IPS DF 6.9 (cell line): ENCODE results near the gene ADGRF3.

ENCODE experiments used
- DNase-seq: peaks from one replicate; pipeline ENCODE4 v3.0.0-alpha.2; 2013; ENCODE audit warnings: low read depth, low spot score
- H3K27ac ChIP-seq: one replicate; pipeline ENCODE4 v1.5.1; 2013; ENCODE audit warnings: low read length, control low read depth
- H3K27me3 ChIP-seq: 2 replicates; pipeline ENCODE4 v1.6.1; 2013; ENCODE audit warnings: mild to moderate bottlenecking, low read length; ENCODE audit not compliant: control insufficient read depth, insufficient read depth
- H3K36me3 ChIP-seq: 2 replicates; pipeline ENCODE4 v1.6.1; 2013; ENCODE audit warnings: low read length; ENCODE audit not compliant: control insufficient read depth, insufficient read depth
- H3K4me1 ChIP-seq: 2 replicates; pipeline ENCODE4 v1.6.1; 2013; ENCODE audit warnings: low read length; ENCODE audit not compliant: control insufficient read depth, insufficient read depth
- H3K4me3 ChIP-seq: 2 replicates; pipeline ENCODE4 v1.5.1; 2013; ENCODE audit warnings: mild to moderate bottlenecking, low read length
- H3K9me3 ChIP-seq: 2 replicates; pipeline ENCODE4 v1.6.1; 2013; ENCODE audit warnings: low read length, inconsistent platforms; ENCODE audit not compliant: control insufficient read depth, insufficient read depth
- WGBS: extraction: QIAGEN DNeasy Blood & Tissue Kit; methylation state at CpG from one replicate; pipeline ENCODE4 v1.1.7; 2013; ENCODE audit warnings: mixed read lengths, missing lambda C conversion rate; ENCODE audit not compliant: insufficient read length, insufficient coverage; 5-methylcytosine and 5-hydroxymethylcytosine counted together

The ADGRF3 gene

DNA sequence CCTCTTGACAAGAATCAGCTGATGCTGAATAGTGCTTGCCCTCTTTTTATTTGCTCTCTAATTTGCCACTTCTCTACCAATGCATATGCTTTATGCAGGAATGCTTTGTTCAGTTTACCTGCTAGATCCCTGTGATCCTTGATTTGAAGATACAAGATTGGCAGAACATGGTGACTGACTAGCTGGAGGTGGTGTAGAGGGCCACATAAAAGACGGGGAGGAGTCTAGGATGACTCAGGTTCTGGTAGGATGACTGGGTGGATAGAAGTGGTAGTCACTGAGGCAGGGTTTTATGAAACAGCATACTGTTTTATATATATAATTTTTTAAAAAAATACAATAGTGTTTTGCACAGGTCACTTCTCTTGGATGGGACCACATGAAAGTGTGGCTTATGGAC, 6.3 kb upstream of the ADGRF3 start:
- WGBS, result no CpG with 5 or more reads among the region's 1 CpG
- Histone ChIP-seq H3K4me3 (no peak overlapping the region), H3K27me3 (no peaks in the 10 kb centered on the region), H3K27ac (no peak overlapping the region), H3K9me3 (no peaks in the 10 kb centered on the region), H3K36me3 (no peaks in the 10 kb centered on the region), H3K4me1 (no peaks in the 10 kb centered on the region)
- DNase-seq, result no peak

DNA sequence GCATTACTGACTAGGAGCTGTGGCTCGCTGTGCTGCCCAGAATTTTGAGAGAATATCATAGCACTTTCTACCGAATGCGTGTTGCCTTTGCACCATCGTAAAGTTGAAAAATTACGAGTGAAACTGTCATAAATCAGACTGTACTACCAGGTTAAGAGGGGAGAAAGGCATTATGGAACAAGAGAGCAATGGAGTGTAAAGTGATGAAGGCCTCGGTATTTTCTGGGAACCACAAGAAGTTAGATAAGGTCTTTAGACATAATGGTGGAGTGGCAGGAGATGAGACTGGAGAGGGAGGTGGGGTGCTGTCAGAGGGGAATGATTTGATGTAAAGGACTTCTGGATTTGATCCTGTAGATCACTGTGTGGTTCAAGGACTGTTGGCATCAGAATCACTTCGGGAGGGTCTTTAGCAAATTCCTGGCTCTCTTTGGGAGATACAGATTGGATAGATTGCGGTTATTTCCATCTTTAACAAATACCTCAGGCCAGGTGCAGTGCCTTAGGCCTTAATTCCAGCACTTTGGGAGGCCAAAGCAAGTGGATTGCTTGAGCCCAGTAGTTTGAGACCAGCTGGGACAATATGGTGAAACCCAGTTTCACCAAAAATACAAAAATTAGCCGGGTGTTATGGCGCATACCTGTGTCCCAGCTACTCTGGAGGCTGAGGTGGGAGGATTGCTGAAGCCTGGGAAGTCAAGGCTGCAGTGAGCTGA, 4.9 kb upstream of the ADGRF3 start:
- Histone ChIP-seq H3K27me3 (no peaks in the 10 kb centered on the region), H3K9me3 (no peaks in the 10 kb centered on the region), H3K36me3 (no peaks in the 10 kb centered on the region), H3K4me3 (no peak overlapping the region), H3K4me1 (0 out of 2 replicates have a peak, but pooled peaks cover 2% of the 10 kb centered on the region), H3K27ac (no peak overlapping the region)
- no CpG with 5 or more reads among the region's 10 CpGs for WGBS
- no peak for DNase-seq

DNA sequence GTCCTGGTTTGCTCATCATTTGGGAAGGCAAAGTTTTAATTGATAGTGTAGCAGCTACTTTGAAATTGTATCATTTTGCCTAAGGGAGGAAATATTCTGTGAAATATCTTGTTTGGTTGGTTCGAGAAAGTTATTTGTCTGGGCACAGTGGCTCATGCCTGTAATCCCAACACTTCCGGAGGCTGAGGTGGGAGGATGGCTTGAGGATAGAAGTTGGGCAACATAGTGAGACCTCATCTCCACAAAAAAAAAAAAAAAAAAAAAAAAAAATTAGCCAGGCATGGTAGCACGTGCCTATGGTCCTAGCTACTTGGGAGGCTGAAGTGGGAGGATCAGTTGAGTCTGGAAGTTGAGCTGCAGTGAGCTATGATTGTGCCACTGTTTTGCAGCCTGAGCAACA, 3.1 kb upstream of the ADGRF3 start:
- WGBS, result no CpG with 5 or more reads among the region's 3 CpGs
- no peaks in the 10 kb centered on the region for H3K27me3 ChIP-seq
- no peak for DNase-seq
- H3K9me3 ChIP-seq, result no peaks in the 10 kb centered on the region
- H3K4me1 ChIP-seq, result 0 out of 2 replicates have a peak, but pooled peaks cover 2% of the 10 kb centered on the region
- H3K27ac ChIP-seq, result no peak overlapping the region
- H3K36me3 ChIP-seq, result no peaks in the 10 kb centered on the region
- no peak overlapping the region for H3K4me3 ChIP-seq

DNA sequence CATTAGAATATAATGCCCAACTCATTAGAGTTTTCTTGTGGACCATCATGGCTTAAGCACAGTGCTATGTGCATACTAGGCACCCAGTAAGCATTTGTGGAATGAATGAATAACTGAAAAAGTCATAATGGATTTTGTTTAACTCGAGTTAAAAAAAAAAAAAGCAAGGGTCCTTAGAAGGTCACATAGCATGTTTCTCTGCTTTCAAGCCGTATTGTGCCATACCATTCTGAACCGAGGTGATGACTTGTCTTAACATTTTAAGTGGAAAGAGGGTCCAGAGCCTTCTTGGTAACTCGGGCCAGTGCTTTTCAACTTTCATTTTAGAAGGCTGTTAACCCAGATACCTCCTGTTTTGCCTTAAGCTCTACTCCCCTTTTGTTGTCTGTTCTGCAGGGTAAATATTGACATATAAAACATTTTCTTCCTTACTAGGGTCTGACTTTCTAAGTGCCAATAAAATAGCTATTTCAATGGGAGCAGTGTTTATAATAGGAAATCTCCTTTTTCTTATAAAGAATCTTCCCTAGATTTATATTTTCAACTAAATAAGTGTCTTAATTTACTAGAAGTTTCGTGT, 787 bp upstream of the ADGRF3 start:
- H3K27ac ChIP-seq, result no peak overlapping the region
- H3K4me1 ChIP-seq, result 0 out of 2 replicates have a peak, but pooled peaks cover 2% of the 10 kb centered on the region
- H3K9me3 ChIP-seq, result no peaks in the 10 kb centered on the region
- H3K4me3 ChIP-seq, result peak overlapping the region; percentile 85; the same call in 1 of the 2 replicates
- H3K27me3 ChIP-seq, result no peaks in the 10 kb centered on the region
- H3K36me3 ChIP-seq, result no peaks in the 10 kb centered on the region
- DNase-seq, result no peak
- WGBS, result no CpG with 5 or more reads among the region's 5 CpGs

DNA sequence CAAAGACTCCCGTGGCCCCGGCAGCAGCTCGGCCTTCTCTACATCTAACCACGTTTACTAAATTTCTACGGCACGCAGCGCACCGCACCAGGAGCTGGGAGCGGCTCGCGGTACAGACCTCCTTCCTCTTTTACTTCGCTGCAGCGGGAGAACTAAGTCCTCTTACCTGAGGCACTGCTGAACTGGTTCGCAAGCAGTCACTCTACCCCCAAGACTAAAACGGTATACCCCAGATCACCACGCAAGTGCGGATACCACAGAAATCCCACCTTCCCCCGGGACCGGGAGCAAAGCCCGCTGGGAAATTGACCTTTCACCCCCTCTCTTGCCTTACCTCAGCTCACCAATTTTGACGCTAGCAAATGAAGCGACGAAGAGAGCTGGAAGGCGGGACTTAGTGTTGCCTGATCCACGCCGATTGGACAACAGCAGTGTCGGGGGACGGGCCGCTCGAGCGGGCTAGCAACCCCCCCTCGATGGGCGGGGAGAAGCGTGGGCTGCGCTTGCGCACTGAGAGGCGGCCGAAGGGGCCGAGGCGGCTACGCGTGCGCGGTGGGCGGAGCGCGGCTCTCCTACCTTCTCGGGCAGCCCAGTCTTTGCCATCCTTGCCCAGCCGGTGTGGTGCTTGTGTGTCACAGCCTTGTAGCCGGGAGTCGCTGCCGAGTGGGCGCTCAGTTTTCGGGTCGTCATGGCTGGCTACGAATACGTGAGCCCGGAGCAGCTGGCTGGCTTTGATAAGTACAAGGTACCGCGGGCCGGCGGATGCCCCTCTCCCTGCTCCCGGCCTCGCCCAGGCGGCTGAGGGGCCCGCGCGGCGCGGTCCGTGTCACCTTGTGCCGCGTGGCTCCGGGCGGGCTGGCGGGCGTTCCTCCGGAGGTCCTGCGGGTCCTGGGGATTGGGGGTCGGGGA, 790 bp downstream of the ADGRF3 start, which contains the start of gene SELENOI:
Gene SELENOI (plus strand): TSS at position 599 of the 909 bp plus-strand sequence. CDS start 90 bp downstream, at position 689.
- H3K27me3 ChIP-seq, result no peaks in the 10 kb centered on the region
- no peaks in the 10 kb centered on the region for H3K9me3 ChIP-seq
- no CpG with 5 or more reads among the region's 80 CpGs for WGBS
- 0 out of 2 replicates have a peak, but pooled peaks cover 2% of the 10 kb centered on the region for H3K4me1 ChIP-seq
- H3K27ac ChIP-seq, result no peak within 1 kb of the TSS
- peak; percentile 99 for DNase-seq
- H3K36me3 ChIP-seq, result no peaks in the 10 kb centered on the region
- H3K4me3 ChIP-seq, result peak within 1 kb of the TSS; percentile 85

DNA sequence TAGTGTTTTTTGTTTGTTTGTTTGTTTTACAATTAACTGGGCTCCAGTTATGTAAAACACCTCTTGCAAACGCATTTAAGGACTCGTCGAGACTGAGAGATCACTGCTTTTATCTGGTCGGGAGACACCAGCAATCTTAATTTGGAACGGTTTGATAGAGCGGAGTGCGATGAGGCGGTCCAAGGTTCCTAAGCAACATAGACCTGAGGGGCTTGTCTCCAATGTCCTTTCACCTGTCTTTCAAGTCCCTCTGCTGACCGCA, 1.4 kb downstream of the ADGRF3 start:
- no peak for DNase-seq
- no peaks in the 10 kb centered on the region for H3K36me3 ChIP-seq
- peak overlapping the region; percentile 85; the same call in 1 of the 2 replicates for H3K4me3 ChIP-seq
- no peaks in the 10 kb centered on the region for H3K9me3 ChIP-seq
- H3K27ac ChIP-seq, result no peak overlapping the region
- WGBS, result no CpG with 5 or more reads among the region's 9 CpGs
- H3K27me3 ChIP-seq, result no peaks in the 10 kb centered on the region
- 0 out of 2 replicates have a peak, but pooled peaks cover 2% of the 10 kb centered on the region for H3K4me1 ChIP-seq

DNA sequence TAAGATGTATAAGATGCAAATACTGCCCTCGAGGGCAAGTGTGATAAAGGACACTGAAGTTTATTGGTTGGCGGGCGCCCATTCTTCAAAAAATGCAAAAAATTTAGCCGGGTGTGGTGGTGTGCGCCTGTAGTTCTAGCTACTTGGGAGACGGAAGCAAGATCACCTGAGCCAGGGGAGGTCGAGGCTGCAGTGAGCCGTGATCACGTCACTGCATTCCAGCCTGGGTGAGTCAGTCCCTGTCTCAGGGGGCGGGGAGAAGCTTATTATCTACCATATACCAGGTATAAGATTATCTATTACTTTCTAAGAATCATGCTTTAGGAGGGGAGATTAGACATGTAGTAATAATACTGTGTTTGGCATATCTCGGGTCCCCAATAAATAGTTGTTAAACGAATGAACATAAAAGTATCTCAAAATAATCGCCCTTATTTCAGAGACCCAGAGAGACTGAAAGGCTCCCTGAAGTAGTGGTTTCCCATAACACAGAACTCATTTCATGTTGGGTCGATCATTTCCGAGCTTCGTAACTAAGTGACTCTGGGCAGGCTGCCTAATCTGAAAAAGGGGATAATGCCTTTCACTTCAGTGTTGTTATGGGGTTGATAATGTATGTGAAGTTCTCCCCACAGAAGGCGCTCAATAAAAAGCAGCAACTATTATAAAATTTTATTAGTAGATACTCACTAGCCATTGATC, 1.9 kb downstream of the ADGRF3 start:
- H3K27ac ChIP-seq, result no peak overlapping the region
- no peaks in the 10 kb centered on the region for H3K9me3 ChIP-seq
- H3K36me3 ChIP-seq, result no peaks in the 10 kb centered on the region
- no peak for DNase-seq
- no peaks in the 10 kb centered on the region for H3K27me3 ChIP-seq
- peak overlapping the region; percentile 85; the same call in 1 of the 2 replicates for H3K4me3 ChIP-seq
- no CpG with 5 or more reads among the region's 17 CpGs for WGBS
- H3K4me1 ChIP-seq, result 0 out of 2 replicates have a peak, but pooled peaks cover 2% of the 10 kb centered on the region

DNA sequence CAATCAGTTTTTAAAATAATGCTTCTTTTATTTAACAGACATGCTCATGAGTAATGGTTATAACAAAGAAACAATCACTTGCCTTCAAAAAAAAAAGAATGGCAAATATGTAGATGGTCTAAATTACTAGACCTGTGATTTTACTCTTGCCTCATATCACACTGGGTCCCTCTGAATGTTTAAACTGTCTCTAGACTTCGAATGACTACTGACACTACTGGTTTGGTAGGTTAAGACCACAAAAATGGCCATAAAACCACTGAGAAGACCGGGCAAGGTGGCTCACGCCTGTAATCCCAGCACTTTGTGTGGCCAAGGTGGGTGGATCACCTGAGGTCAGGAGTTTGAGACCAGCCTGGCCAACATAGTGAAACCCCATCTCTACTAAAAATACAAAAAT, 5.8 kb downstream of the ADGRF3 start:
- no CpG with 5 or more reads among the region's 3 CpGs for WGBS
- no peak for DNase-seq
- no peaks in the 10 kb centered on the region for H3K4me1 ChIP-seq
- no peaks in the 10 kb centered on the region for H3K9me3 ChIP-seq
- H3K27ac ChIP-seq, result no peak overlapping the region
- no peaks in the 10 kb centered on the region for H3K36me3 ChIP-seq
- no peaks in the 10 kb centered on the region for H3K27me3 ChIP-seq
- no peak overlapping the region for H3K4me3 ChIP-seq

DNA sequence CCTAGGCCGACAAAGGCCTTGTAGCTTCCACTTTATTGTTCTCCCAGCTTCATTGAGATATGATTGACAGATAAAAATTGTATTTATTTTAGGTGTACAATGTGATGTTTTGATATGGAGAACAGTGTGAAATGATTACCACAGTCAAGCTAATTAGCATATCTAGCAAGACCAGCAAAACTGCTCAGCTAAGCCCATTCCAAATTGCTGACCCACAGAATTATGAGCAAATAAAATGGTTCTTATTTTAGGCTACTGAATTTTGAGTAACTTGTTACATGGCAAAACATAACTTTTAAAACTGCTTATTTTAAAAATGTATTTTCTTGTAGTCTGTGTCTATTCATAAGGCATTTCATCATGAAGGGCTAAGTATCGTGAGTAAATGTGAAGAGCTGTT, 9.3 kb downstream of the ADGRF3 start:
- Histone ChIP-seq H3K27ac (no peak overlapping the region), H3K9me3 (no peaks in the 10 kb centered on the region), H3K4me3 (no peak overlapping the region), H3K36me3 (no peaks in the 10 kb centered on the region), H3K4me1 (no peaks in the 10 kb centered on the region), H3K27me3 (no peaks in the 10 kb centered on the region)
- WGBS, result no CpG with 5 or more reads among the region's 2 CpGs
- DNase-seq, result no peak

DNA sequence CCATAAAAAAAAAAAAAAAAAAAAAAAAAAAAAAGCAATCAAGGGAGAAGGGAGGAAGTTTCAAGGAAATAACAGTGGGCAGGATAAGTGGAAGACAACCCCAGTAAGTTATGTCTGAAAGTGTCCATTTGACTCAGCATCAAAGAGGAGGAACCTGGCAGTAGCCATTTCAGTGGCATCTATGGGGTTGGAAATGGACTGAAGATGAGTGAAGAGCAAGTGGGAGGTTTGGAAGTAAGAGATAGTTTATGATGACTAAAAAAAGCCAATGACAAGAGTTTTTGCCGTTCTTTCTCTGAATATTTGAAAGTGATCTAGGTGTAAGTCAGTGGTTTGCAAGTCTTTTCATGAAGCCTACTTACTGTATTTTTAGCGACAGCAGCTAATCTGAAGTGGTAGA, 9.9 kb downstream of the ADGRF3 start:
- no peaks in the 10 kb centered on the region for H3K36me3 ChIP-seq
- WGBS, result no CpG with 5 or more reads among the region's 2 CpGs
- no peak overlapping the region for H3K27ac ChIP-seq
- no peaks in the 10 kb centered on the region for H3K9me3 ChIP-seq
- no peak for DNase-seq
- no peaks in the 10 kb centered on the region for H3K27me3 ChIP-seq
- no peaks in the 10 kb centered on the region for H3K4me1 ChIP-seq
- no peak overlapping the region for H3K4me3 ChIP-seq
